ACHN (cell line): ENCODE measurements around the gene MYG1.

Experiments used
- DNase-seq: peaks from one replicate; pipeline ENCODE4 v3.0.0-alpha.2; 2015
- in situ Hi-C: cut with HindIII; loops from 2 replicates; pipeline ENCODE4 v1.10.0; 2017; ENCODE audit warnings: low sequenced_read_pairs, low pct_ligation_motif_present, low pct_unique_long_range_greater_than_20kb

MYG1 gene, protein sequence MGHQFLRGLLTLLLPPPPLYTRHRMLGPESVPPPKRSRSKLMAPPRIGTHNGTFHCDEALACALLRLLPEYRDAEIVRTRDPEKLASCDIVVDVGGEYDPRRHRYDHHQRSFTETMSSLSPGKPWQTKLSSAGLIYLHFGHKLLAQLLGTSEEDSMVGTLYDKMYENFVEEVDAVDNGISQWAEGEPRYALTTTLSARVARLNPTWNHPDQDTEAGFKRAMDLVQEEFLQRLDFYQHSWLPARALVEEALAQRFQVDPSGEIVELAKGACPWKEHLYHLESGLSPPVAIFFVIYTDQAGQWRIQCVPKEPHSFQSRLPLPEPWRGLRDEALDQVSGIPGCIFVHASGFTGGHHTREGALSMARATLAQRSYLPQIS

DNA sequence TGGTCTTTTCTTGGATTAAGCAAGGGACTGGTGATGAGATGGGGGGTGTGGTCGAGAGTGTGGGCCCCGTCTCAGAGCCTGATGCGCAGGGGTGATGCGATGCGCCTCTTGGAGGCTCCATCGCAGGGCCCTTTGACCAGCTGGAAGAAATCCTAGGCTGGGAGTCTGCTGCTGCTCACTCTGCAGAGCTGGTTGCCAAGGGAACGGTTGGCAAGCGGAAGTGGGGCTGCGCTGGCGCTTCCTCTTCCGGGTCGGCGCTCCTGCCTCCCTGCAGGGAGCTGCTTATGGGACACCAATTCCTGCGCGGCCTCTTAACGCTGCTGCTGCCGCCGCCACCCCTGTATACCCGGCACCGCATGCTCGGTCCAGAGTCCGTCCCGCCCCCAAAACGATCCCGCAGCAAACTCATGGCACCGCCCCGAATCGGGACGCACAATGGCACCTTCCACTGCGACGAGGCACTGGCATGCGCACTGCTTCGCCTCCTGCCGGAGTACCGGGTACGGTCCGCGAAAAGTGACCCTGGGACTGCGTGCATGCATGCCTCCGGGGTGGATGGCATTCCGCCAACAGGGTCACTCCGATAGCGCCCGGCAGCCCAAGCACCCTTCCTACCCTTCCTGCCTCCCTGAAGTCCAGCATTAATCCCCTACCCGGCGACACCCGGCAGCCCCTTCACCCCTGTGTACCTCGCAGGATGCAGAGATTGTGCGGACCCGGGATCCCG lies at the start of gene MYG1:
TSS of gene MYG1 (plus strand) at position 242 of the 727 bp plus-strand sequence. CDS start at position 285, 43 bp downstream.
- in situ Hi-C loops = no loop called here
- DNase-seq = peak; percentile 93

DNA sequence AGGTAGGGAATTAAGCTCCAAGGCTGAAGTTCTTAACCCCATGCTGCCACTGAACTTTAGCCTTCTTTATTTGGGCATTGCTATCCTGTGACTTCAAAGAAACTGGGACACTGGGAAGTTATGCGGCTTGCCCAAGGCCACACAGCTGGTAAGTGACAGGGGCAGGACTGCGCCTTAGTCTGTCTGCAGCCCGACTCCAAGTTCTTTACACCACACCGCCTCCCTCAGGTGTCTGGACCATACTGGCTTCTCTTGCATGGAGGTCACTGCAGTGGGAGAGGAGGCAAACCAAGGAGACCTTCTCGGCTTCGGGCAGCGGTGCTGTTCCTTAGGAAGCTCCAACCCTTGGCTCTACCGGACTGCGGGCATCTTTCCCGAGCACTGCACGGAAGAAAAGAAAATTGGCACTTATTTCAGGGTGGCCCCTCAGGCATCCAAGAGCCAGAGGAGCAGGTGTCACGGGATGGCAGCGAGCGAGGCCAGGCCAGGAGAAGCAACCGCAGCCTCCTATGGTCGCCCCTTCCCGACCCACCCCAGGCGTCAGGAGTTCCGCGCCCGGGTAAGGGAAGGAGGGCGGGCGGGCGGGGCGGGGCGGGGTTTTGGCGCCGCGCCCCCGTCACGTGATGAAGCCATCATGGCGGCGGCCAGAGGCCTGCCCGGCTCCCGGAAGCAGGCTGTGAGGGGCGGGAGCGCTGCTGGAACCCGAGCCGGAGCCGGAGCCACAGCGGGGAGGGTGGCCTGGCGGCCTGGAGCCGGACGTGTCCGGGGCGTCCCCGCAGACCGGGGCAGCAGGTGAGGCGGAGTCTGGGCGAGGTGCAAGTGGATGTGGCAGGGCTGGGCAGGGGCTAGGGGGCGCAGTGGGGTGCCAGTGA lies 47.8 kb upstream of the MYG1 start:
- in situ Hi-C loops = no loop called here

DNA sequence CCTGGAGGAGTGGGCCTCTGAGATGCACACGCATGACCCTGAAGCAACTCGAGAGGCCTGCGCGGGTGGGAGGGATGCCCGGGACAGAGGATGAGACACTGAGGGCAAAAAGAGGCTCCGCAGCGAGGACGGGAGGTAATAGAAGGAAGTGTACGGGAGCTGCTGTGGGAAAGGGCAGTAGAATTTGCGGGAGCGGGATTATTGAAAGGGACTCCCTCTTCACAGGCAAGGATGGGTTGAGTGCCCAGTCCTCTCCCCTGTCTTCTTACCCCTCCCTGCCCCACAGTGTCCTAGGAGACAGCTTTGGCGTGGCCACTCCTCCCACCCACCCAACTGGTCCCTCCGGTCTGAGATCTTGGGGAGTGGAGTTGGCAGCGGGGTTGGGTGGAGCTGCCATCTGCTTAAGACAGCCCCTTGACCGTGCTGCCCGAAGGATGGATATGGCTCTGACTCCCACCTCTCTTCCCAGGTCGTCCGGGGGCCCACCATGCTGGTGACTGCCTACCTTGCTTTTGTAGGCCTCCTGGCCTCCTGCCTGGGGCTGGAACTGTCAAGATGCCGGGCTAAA lies 47.1 kb upstream of the MYG1 start:
- in situ Hi-C loops = no loop called here
- DNase-seq = no peak

More for the DNA sequence above, 47.8 kb upstream of the MYG1 start:
- DNase-seq = peak; percentile 89

DNA sequence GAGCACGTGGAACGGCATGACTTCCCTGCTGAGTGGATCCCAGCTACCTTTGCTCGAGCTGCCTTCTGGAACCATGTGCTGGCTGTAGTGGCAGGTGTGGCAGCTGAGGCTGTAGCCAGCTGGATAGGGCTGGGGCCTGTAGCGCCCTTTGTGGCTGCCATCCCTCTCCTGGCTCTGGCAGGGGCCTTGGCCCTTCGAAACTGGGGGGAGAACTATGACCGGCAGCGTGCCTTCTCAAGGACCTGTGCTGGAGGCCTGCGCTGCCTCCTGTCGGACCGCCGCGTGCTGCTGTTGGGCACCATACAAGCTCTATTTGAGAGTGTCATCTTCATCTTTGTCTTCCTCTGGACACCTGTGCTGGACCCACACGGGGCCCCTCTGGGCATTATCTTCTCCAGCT lies 46.2 kb upstream of the MYG1 start:
- DNase-seq = no peak
- in situ Hi-C loops = no loop called here

DNA sequence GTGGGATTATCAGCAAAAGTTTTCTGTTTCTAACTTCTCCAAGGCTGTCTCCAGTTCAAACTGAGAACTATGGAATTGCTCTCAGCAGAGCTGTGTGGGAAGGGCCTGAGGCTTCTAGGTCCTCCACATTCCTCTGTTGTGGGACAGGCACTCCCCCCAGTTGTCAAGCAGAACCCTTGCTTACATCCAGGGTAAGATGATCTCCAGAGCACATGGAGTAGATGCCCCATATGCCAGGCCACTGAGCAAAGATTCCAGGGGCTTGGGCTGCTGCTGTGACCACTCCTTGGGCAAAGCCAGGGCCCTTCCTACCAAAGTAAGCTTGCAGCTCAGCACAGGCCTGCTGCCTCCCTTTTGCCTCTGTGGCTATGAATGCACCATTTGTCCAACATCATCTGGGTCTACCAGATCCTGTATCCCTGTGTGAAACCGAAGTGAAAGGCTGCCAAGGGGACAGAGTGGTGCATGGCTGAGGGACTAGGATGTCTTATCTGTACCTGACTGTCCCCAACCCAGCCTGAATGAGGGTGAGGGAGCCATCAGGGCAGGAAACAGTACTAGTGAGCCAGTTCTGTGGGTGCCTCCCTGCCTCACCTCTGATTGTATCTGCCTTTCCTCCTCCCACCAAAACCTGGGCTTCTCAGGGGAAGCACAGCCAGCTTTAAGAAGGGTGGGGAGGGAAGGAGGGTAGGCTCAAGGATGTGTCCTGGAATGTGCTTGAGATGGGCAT lies 44.5 kb upstream of the MYG1 start:
- no peak for DNase-seq
- in situ Hi-C loops = no loop called here

DNA sequence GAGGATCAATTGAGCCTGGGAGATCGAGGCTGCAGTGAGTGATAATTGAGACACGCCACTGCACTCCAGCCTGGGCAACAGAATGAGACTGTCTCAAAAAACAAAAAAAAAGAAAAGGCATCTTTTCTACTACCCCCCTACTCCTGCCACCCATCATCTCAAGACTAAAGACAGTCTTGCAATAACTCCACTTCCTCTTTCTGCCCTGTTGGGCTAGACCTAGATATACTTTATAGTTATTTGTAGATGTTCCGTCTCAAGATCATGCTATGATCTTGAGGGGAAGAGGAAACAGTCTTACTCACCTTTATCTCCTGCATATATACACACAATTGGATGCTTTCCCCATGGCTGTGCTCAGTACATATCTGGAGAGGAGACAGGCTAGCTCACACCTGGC lies 43.5 kb upstream of the MYG1 start:
- in situ Hi-C loops = no loop called here

DNA sequence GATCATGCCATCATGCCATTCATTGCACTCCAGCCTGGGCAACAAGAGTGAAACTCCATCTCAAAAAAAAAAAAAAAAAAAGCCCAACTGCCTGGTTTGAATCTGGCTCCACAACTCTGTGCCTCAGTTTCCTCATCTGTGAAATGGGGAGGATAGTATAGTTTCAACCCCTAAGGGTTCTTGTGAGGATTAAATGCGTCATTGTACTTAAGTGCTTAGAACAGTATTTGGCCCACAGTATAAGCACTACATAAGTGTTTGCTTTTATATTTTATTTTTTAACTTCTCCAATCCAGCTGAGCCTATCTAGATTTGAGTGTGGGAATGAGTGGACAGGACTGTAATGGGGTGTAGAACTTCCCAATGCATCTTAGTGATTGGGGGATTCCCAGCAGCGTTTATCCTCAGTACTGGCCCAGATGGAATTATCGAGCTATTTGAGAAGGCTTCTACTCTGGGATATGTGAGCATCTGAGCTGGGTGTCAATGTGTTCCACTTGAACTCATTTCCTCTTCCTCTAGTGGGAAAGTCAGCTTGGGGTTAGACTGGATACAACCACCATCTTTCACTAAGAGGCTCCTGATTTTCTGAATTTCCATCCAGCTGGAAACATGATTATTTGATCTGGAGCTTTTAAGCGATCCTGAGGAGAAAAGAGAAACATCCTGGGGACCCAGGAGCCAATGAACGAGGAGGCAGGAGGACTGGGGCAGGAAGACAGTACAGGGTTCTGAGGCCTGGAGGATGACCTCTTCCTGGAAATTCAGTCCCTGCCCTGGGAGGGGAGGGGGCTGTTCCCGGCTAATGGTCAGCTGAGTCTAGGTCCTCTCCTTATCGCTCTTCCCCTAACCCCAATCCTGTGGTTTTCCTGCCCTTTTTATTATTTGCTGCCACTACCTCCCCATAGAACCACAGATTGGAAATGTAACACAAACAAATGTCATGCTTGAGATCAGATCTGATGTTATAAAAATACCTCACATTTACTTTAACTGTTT lies 40.7 kb upstream of the MYG1 start:
- no peak for DNase-seq

More for the DNA sequence above, 43.5 kb upstream of the MYG1 start:
- DNase-seq = no peak

DNA sequence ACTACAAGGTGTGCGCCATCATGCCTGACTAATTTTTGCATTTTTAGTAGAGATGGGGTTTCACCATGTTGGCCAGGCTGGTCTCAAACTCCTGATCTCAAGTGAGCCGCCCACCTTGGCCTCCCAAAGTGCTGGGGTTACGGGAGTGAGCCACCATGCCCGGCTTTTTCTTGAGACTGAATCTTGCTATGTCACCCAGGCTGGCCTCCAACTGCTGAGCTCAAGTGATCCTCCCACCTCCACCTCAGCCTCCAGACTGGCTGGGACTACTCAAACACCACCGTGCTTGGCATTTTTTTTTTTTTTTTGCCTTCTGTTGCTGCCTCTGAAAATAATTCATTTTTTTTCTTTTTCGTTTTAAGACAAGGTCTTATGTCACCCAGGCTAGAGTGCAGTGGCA lies 39.6 kb upstream of the MYG1 start:
- no peak for DNase-seq
- in situ Hi-C loops = no loop called here

More for the DNA sequence above, 40.7 kb upstream of the MYG1 start:
- in situ Hi-C loops = no loop called here

DNA sequence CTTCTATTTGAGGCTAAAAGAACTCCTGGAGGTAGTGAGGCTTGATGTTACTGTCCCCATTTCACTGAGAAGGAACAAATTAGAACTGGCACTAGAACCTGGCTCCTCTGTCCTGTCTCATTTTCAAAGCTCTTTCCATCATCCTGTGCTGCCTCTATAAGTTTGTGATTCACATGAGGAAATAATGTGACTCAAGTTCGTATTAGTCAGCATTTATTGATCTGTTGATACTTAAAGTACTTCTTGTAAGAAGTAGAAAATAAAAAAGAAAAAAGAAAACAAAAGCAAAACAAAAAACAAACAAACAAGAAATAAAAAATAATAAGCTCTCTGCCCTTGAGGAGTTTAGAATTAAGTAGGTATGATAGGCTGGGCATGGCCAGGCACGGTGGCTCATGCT lies 33.7 kb upstream of the MYG1 start:
- in situ Hi-C loops = no loop called here
- DNase-seq = no peak

DNA sequence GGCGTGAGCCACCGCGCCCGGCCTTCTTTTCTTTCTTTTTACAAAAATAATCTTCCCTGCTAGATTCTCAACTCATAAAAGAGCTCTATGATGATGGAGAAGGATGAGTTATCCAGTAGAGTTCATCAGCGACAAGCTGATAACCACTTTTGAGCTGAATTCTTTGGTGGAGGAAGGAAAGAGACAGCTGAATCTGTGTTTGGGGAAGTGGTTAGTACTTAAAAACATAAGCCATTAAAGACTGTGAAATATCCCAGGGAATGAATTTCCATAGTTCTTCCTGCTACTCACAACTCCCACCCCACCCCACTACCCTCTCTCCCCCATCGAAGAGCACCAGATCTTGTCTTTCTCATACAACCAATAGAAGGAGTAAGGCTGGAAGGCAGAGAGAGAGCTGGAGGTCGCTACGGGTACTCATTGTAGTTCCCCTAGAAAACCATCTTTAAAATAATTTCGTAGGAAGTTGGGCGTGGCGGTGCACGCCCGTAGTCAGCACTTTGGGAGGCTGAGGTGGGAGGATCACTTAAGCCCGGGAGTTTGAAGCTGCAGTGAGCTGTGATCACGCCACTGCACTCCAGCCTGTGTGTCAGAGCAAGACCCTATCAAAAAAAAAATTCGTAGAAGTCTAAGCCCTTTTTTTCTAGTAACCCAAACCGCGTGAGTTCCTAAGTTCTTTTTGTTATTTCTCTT lies 32.0 kb upstream of the MYG1 start:
- DNase-seq = no peak
- in situ Hi-C loops = no loop called here

DNA sequence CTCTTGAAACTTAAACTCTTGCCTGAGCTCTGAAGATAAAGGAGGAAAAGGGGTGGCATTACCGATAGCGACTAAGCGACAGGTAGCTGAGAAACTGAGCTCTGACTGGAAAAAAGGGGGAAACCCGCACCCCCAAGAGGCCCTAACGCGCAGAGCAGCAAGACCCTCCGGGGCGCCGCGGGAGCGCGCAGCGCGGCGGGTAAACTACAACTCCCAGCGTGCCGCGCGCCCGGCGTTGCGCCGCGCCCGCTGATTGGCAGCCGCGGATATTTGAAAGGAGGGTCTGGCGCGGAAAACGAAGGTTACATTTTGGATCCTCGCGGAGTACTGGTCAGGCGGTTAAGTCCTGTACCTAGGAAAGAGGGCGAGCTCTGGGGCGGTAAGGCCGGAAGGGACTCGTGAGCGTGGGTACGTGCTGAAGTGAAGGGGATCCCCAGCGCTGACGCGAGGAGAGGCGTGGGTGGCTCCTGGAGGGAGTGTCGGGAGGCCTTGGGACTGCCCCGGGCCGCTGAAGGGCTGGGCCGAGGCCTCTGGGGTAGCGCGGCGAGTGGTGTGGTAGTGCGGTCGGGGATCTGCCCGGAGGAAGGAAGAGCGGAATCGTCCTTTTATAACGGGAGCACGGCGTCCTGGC lies 31.4 kb upstream of the MYG1 start, which contains the start of gene ESPL1:
TSS of gene ESPL1 (plus strand) at position 301 of the 631 bp plus-strand sequence. CDS start 468 bp downstream, outside the sequence.
- peak; percentile 85 for DNase-seq
- in situ Hi-C loops = no loop called here

DNA sequence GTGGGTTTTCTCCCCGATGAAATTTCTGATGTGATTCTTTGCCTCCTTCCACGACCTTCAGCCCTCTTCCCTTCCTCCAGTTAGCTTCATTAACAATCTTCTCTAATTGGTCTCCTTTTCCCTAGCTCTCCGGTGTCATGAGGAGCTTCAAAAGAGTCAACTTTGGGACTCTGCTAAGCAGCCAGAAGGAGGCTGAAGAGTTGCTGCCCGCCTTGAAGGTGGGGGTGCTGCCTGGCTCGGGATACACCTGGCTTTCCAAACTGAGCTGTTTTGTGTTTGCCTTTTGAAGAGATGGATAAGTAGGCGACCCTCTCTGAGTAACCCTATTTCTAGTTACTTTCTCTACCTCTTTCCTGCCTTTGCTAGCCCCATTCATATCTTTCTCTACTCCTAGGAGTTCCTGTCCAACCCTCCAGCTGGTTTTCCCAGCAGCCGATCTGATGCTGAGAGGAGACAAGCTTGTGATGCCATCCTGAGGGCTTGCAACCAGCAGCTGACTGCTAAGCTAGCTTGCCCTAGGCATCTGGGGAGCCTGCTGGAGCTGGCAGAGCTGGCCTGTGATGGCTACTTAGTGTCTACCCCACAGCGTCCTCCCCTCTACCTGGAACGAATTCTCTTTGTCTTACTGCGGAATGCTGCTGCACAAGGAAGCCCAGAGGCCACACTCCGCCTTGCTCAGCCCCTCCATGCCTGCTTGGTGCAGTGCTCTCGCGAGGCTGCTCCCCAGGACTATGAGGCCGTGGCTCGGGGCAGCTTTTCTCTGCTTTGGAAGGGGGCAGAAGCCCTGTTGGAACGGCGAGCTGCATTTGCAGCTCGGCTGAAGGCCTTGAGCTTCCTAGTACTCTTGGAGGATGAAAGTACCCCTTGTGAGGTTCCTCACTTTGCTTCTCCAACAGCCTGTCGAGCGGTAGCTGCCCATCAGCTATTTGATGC lies 30.6 kb upstream of the MYG1 start:
- peak; percentile 19 for DNase-seq
- in situ Hi-C loops = no loop called here

DNA sequence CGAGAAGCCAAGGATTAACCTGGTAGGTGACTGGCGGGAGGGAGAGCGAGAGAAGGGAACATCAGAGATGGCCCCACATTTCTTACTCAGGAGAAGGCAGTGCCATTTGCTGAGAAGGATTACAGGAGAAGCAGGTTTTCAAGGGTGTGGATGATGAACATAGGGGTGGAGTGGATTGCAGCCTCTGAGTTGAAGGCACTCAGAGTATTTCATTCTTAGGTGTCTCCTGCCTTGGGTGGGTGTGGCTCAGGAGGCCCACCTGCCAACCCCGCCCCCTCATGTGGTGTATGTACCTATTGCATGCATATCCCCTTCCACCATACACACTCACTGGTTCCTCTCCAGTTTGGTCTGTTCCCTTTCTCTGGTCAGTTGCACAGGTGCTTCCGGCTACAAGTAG lies 25.1 kb upstream of the MYG1 start:
- no peak for DNase-seq
- in situ Hi-C loops = no loop called here

DNA sequence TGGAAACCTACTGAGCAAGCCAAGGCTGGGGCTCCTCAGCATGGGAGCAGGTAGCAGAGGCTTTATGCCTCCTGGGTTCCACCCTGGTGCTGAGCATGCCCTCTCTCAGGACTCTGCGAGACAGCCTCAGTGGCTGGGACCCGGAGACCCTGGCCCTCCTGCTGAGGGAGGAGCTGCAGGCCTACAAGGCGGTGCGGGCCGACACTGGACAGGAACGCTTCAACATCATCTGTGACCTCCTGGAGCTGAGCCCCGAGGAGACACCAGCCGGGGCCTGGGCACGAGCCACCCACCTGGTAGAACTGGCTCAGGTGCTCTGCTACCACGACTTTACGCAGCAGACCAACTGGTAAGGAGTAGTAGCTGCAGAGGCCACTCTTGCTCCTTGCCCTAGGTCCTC lies 23.0 kb upstream of the MYG1 start:
- in situ Hi-C loops = no loop called here
- DNase-seq = no peak

DNA sequence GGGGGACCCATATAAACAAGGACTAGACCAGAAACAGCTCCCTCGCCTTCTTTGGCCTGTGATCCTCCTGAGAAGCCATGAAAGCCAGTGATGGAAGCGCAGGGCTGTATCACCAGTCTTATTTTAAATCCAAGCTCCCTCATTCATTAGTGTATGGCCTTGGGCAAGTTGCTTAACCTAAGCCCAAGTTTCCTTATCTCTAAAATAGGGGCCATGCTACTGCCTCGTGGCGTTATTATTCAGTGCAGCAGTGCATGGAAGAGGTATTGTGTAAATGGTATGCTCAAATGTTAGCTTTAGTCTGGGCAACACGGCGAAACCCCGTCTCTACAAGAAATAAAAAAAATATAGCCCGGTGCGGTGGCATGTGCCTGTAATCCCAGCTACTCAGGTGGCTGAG lies 21.5 kb upstream of the MYG1 start:
- no peak for DNase-seq
- in situ Hi-C loops = no loop called here
